ENCODE results near the gene RPTOR. TPM values are rescaled to one million over a fixed set of nuclear protein-coding genes. Genes with fewer than 3 reads are reported as not detected.

The RPTOR gene
- polyA plus RNA-seq, 1 donor from 2014 or later, result 8.0 TPM

DNA sequence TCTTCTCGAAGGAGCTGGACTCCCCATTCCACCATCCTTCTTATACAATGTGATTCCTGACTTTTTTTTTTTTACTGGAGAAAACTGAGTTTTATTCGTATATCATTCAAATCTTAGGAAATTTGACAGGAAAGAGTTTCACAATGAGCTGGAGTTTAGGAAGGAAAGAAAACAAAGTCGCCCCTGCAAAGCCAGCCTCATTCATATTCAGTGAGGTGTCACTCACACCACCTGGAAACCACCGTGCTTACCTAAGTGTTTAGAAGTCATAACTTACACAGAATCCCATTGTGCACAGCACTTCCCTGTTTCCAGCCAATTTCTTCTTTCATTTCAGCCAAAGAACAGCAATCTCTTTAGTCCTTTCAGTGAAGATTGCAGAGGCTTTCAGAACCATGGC is 356.7 kb downstream of the RPTOR start:
- H3K4me3 ChIP-seq (ENCODE audit: low read length), result no peak overlapping the region
- no peaks in the 10 kb centered on the region for H3K36me3 ChIP-seq (ENCODE audit: insufficient read depth, low read length)

GRCh38 chr17:80902197-80902962 is 357.7 kb downstream of the RPTOR start:
- no peaks in the 10 kb centered on the region for H3F3A ChIP-seq (ENCODE audit: insufficient read depth, low read length, poor library complexity, severe bottlenecking)
- H3K27me3 ChIP-seq (ENCODE audit: insufficient read depth, low read depth, low read length), result no peaks in the 10 kb centered on the region
- no peak overlapping the region for H3K4me3 ChIP-seq (ENCODE audit: low read length)
- H3K9ac ChIP-seq (ENCODE audit: low read length), result no peak overlapping the region
- H2AFZ ChIP-seq (ENCODE audit: low read depth, low read length), result no peak overlapping the region
- no peak overlapping the region for H3K27ac ChIP-seq (ENCODE audit: low read length)
- no peak overlapping the region for H3K4me2 ChIP-seq (ENCODE audit: low read length)
- TF ChIP-seq EP300 (conservative IDR thresholded peaks at IDR 0.05; ENCODE audit: poor library complexity, severe bottlenecking) (no peak), POLR2AphosphoS5 (IDR thresholded peaks at IDR 0.05) (no peak), EZH2 (IDR thresholded peaks at IDR 0.05; ENCODE audit: borderline replicate concordance, insufficient read depth, low read length, poor library complexity, severe bottlenecking) (no peak), SMC3 (conservative IDR thresholded peaks at IDR 0.05; ENCODE audit: poor library complexity) (no peak), TAF1 (IDR thresholded peaks at IDR 0.05; ENCODE audit: low read depth) (no peak), RAD21 (conservative IDR thresholded peaks at IDR 0.05) (no peak), MXI1 (conservative IDR thresholded peaks at IDR 0.05; ENCODE audit: poor library complexity, severe bottlenecking) (no peak)
- TF ChIP-seq, protein P1, sequence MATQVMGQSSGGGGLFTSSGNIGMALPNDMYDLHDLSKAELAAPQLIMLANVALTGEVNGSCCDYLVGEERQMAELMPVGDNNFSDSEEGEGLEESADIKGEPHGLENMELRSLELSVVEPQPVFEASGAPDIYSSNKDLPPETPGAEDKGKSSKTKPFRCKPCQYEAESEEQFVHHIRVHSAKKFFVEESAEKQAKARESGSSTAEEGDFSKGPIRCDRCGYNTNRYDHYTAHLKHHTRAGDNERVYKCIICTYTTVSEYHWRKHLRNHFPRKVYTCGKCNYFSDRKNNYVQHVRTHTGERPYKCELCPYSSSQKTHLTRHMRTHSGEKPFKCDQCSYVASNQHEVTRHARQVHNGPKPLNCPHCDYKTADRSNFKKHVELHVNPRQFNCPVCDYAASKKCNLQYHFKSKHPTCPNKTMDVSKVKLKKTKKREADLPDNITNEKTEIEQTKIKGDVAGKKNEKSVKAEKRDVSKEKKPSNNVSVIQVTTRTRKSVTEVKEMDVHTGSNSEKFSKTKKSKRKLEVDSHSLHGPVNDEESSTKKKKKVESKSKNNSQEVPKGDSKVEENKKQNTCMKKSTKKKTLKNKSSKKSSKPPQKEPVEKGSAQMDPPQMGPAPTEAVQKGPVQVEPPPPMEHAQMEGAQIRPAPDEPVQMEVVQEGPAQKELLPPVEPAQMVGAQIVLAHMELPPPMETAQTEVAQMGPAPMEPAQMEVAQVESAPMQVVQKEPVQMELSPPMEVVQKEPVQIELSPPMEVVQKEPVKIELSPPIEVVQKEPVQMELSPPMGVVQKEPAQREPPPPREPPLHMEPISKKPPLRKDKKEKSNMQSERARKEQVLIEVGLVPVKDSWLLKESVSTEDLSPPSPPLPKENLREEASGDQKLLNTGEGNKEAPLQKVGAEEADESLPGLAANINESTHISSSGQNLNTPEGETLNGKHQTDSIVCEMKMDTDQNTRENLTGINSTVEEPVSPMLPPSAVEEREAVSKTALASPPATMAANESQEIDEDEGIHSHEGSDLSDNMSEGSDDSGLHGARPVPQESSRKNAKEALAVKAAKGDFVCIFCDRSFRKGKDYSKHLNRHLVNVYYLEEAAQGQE (IDR thresholded peaks at IDR 0.05; ENCODE audit: borderline replicate concordance), result no peak
- TF ChIP-seq, protein P2, sequence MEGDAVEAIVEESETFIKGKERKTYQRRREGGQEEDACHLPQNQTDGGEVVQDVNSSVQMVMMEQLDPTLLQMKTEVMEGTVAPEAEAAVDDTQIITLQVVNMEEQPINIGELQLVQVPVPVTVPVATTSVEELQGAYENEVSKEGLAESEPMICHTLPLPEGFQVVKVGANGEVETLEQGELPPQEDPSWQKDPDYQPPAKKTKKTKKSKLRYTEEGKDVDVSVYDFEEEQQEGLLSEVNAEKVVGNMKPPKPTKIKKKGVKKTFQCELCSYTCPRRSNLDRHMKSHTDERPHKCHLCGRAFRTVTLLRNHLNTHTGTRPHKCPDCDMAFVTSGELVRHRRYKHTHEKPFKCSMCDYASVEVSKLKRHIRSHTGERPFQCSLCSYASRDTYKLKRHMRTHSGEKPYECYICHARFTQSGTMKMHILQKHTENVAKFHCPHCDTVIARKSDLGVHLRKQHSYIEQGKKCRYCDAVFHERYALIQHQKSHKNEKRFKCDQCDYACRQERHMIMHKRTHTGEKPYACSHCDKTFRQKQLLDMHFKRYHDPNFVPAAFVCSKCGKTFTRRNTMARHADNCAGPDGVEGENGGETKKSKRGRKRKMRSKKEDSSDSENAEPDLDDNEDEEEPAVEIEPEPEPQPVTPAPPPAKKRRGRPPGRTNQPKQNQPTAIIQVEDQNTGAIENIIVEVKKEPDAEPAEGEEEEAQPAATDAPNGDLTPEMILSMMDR (IDR thresholded peaks at IDR 0.05; ENCODE audit: poor library complexity, severe bottlenecking), result no peak
- H3K79me2 ChIP-seq (replicated peaks; ENCODE audit: insufficient read depth, low read length), result no peaks in the 10 kb centered on the region
- no peaks in the 10 kb centered on the region for H3K9me2 ChIP-seq (ENCODE audit: insufficient read depth, low read length)
- H3K9me3 ChIP-seq (ENCODE audit: low read length), result no peaks in the 10 kb centered on the region
- H4K20me1 ChIP-seq (ENCODE audit: insufficient read depth), result no peaks in the 10 kb centered on the region
- no peaks in the 10 kb centered on the region for H3K36me3 ChIP-seq (ENCODE audit: insufficient read depth, low read length)

More for the DNA sequence above, 356.7 kb downstream of the RPTOR start:
- no peak overlapping the region for H3K4me2 ChIP-seq (ENCODE audit: low read length)
- no peak overlapping the region for H2AFZ ChIP-seq (ENCODE audit: low read depth, low read length)
- H3F3A ChIP-seq (ENCODE audit: insufficient read depth, low read length, poor library complexity, severe bottlenecking), result no peaks in the 10 kb centered on the region
- no peak overlapping the region for H3K9ac ChIP-seq (ENCODE audit: low read length)
- H3K9me3 ChIP-seq (ENCODE audit: low read length), result no peaks in the 10 kb centered on the region
- no peak overlapping the region for H3K27ac ChIP-seq (ENCODE audit: low read length)
- H3K27me3 ChIP-seq (ENCODE audit: insufficient read depth, low read depth, low read length), result no peaks in the 10 kb centered on the region
- no peaks in the 10 kb centered on the region for H4K20me1 ChIP-seq (ENCODE audit: insufficient read depth)
- TF ChIP-seq POLR2AphosphoS5 (IDR thresholded peaks at IDR 0.05) (no peak), EZH2 (IDR thresholded peaks at IDR 0.05; ENCODE audit: borderline replicate concordance, insufficient read depth, low read length, poor library complexity, severe bottlenecking) (no peak), RAD21 (conservative IDR thresholded peaks at IDR 0.05) (no peak), TAF1 (IDR thresholded peaks at IDR 0.05; ENCODE audit: low read depth) (no peak), SMC3 (conservative IDR thresholded peaks at IDR 0.05; ENCODE audit: poor library complexity) (no peak), MXI1 (conservative IDR thresholded peaks at IDR 0.05; ENCODE audit: poor library complexity, severe bottlenecking) (no peak), EP300 (conservative IDR thresholded peaks at IDR 0.05; ENCODE audit: poor library complexity, severe bottlenecking) (no peak)
- TF ChIP-seq, protein P2 (IDR thresholded peaks at IDR 0.05; ENCODE audit: poor library complexity, severe bottlenecking), result no peak
- TF ChIP-seq, protein P1 (IDR thresholded peaks at IDR 0.05; ENCODE audit: borderline replicate concordance), result no peak
- H3K9me2 ChIP-seq (ENCODE audit: insufficient read depth, low read length), result no peaks in the 10 kb centered on the region
- H3K79me2 ChIP-seq (replicated peaks; ENCODE audit: insufficient read depth, low read length), result no peaks in the 10 kb centered on the region
